ENCODE results near the gene UBA3.
A peak's percentile ranks its signal among the peaks of the same experiment; 100 is the strongest.

The UBA3 gene

DNA sequence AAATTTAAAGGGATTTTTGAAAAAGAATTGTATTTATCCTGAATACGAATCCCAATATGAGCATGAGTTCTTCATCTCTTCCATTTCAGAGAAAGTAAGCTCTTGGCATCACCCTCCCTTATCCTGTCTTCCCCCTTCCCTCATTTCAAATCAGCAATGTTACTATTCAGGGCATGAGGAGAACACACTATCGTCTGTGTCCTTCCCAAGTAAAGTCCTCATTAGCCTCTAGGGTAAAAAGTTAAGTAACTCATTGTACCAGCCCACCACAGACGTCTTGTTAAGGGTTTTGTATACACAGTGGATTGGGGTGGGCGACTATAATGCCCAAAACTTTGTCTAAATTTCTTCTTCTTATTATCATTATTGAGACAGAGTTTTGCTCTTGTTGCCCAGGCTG is 19.4 kb upstream of the UBA3 start:
- Histone ChIP-seq H3K4me3 (ENCODE audit: low read depth, low read length) (no peak overlapping the region), H3K27me3 (ENCODE audit: control insufficient read depth, insufficient read depth, low read length) (no peaks in the 10 kb centered on the region), H3K27ac (ENCODE audit: low read depth, low read length) (no peak overlapping the region), H3K4me1 (ENCODE audit: control insufficient read depth, insufficient read depth, low read length) (peaks cover 6% of the 10 kb centered on the region), H3K9me3 (ENCODE audit: control insufficient read depth, insufficient read depth, low read length) (no peaks in the 10 kb centered on the region), H3K36me3 (ENCODE audit: control insufficient read depth, insufficient read depth, low read length) (peaks cover 11% of the 10 kb centered on the region), H3K9ac (ENCODE audit: low read depth, low read length) (no peak overlapping the region)

DNA sequence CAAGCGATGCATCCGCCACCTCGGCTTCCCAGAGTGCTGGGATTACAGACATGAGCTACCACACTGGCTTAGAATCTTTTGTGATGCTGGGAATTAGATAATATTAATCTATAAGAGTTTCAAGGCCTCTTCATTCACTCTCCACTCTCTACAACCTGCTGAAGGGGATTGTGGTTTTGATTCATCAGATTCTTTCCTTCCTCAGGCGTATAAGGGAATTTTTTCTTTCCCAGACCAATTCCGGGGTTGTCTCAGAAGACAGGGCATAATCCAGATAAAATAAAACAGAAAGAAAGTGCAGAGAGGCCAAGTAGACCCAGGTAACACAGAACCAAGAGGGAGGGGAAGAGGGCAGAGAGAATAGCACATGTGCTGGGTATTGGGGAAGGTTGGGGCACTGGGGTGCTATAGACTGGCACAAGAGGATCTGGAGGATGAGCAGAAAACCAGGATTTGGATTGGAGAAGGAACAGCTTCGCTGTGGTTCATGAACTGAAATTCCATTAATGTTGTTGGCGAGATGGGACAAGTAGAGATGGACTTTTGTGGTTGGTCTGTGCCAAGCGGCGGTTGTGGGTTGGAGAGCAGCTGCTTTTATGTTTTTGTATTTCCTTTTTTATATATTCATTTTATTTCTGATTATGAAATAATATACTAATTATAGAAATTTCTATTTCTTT is 17.4 kb upstream of the UBA3 start:
- H3K4me1 ChIP-seq (ENCODE audit: control insufficient read depth, insufficient read depth, low read length): peaks cover 6% of the 10 kb centered on the region
- no peak overlapping the region for H3K4me3 ChIP-seq (ENCODE audit: low read depth, low read length)
- peaks cover under 1% of the 10 kb centered on the region; the same call in 1 of the 2 replicates for H3K36me3 ChIP-seq (ENCODE audit: control insufficient read depth, insufficient read depth, low read length)
- no peaks in the 10 kb centered on the region for H3K27me3 ChIP-seq (ENCODE audit: control insufficient read depth, insufficient read depth, low read length)
- H3K27ac ChIP-seq (ENCODE audit: low read depth, low read length): no peak overlapping the region
- H3K9me3 ChIP-seq (ENCODE audit: control insufficient read depth, insufficient read depth, low read length): no peaks in the 10 kb centered on the region
- no peak overlapping the region for H3K9ac ChIP-seq (ENCODE audit: low read depth, low read length)

DNA sequence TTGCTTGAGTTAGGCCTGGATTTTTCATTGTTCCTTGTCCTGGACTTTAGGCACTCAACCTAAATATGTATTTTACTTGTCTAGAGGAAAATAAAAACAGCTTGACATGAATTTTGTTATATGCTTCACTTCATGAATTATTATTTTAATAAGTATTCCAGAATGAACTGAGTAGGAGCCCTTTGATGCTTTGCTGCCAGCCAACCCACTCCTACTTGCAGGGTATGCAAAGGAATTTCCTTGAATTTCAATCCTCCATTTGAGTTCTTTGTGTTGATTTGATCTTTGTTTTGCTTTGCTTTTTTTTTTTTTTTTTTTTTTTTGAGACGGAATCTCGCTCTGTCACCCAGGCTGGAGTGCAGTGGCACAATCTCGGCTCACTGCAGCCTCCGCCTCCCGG is 16.1 kb upstream of the UBA3 start:
- Histone ChIP-seq H3K9me3 (ENCODE audit: control insufficient read depth, insufficient read depth, low read length) (no peaks in the 10 kb centered on the region), H3K4me3 (ENCODE audit: low read depth, low read length) (no peak overlapping the region), H3K9ac (ENCODE audit: low read depth, low read length) (no peak overlapping the region), H3K4me1 (ENCODE audit: control insufficient read depth, insufficient read depth, low read length) (peaks cover 15% of the 10 kb centered on the region), H3K36me3 (ENCODE audit: control insufficient read depth, insufficient read depth, low read length) (no peaks in the 10 kb centered on the region), H3K27ac (ENCODE audit: low read depth, low read length) (no peak overlapping the region), H3K27me3 (ENCODE audit: control insufficient read depth, insufficient read depth, low read length) (no peaks in the 10 kb centered on the region)

DNA sequence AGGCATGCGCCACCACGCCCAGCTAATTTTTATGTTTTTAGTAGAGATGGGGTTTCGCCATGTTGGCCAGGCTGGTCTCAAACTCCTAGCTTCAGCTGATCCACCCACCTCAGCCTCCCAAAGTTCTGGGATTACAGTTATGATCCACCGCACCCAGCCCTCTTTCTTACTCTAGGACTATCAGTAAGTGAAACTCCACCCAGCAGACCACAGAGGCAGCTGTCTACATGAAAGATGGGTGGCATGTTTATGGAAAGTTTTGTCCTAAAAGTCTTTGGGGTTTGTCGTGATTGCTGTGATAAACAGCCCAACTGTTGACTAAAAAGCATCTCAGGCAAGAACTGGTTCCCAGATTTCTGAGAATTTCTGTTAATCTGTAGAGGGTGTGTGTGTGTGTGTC is 15.5 kb upstream of the UBA3 start:
- Histone ChIP-seq H3K27ac (ENCODE audit: low read depth, low read length) (no peak overlapping the region), H3K36me3 (ENCODE audit: control insufficient read depth, insufficient read depth, low read length) (no peaks in the 10 kb centered on the region), H3K9me3 (ENCODE audit: control insufficient read depth, insufficient read depth, low read length) (no peaks in the 10 kb centered on the region), H3K4me3 (ENCODE audit: low read depth, low read length) (no peak overlapping the region), H3K27me3 (ENCODE audit: control insufficient read depth, insufficient read depth, low read length) (no peaks in the 10 kb centered on the region), H3K4me1 (ENCODE audit: control insufficient read depth, insufficient read depth, low read length) (peaks cover 15% of the 10 kb centered on the region), H3K9ac (ENCODE audit: low read depth, low read length) (no peak overlapping the region)

DNA sequence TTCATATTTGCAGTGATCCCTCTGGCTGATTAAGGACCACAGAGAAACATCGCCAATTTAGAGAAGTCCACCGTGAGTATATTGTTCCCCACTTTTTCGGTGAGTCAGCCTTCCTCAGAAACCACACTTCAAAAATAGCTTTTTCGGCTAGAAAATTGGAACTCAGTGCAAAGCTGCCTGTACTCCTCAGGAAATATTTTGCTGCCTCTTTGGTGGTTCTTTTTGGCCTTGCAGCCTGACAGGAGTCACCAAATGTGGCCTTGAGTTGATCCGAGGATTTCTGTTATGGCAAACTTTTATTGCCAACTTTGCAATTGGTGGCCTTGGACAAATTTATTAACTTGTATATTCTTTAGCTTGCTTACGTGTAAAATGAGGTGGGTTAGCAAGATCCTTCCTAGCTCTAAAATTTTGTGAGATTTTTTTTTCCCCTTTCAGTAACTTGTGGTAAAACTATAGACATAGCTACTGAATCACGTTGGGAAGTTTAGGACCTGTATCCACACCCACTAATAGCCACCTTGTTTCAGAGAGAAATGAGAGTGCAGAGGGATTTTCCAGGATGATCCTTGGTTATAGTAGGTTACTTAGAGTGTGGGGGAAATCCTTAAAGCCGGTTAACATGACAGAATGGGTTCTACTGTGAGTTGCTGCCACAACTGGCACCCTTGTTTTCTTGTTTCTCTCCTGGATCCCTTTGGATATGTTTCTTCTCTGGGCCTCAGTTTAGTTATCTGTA is 14.5 kb upstream of the UBA3 start:
- Histone ChIP-seq H3K4me1 (ENCODE audit: control insufficient read depth, insufficient read depth, low read length) (peaks cover 20% of the 10 kb centered on the region), H3K9me3 (ENCODE audit: control insufficient read depth, insufficient read depth, low read length) (no peaks in the 10 kb centered on the region), H3K9ac (ENCODE audit: low read depth, low read length) (no peak overlapping the region), H3K4me3 (ENCODE audit: low read depth, low read length) (no peak overlapping the region), H3K36me3 (ENCODE audit: control insufficient read depth, insufficient read depth, low read length) (no peaks in the 10 kb centered on the region), H3K27ac (ENCODE audit: low read depth, low read length) (no peak overlapping the region), H3K27me3 (ENCODE audit: control insufficient read depth, insufficient read depth, low read length) (no peaks in the 10 kb centered on the region)

DNA sequence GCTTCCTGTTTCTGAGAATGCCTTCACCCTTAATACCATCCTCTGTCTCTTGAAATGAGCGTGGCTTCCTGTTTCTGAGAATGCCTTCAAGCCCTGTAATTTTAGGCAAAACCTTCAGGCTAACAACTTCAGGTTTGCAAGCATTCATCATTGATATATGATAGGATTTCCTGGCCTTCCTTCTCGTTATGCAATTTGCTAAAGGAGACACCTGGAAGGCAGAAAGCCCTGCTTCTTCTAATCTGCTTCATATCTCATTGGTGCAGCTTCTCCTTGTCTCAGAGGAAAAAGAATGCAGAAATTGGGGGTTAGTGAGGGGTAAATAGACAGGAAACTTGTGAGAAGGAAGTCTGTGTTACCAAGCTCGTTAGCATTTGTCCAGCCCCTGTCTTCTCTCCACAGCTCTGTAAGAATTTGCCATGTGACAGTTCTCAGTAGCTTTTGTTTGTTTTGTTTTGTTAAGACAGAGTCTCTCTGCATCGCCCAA is 11.9 kb upstream of the UBA3 start:
- H3K4me1 ChIP-seq (ENCODE audit: control insufficient read depth, insufficient read depth, low read length): peaks cover 26% of the 10 kb centered on the region
- no peak overlapping the region for H3K4me3 ChIP-seq (ENCODE audit: low read depth, low read length)
- no peak overlapping the region for H3K9ac ChIP-seq (ENCODE audit: low read depth, low read length)
- H3K9me3 ChIP-seq (ENCODE audit: control insufficient read depth, insufficient read depth, low read length): no peaks in the 10 kb centered on the region
- no peaks in the 10 kb centered on the region for H3K36me3 ChIP-seq (ENCODE audit: control insufficient read depth, insufficient read depth, low read length)
- H3K27ac ChIP-seq (ENCODE audit: low read depth, low read length): peak overlapping the region; percentile 59
- H3K27me3 ChIP-seq (ENCODE audit: control insufficient read depth, insufficient read depth, low read length): no peaks in the 10 kb centered on the region

DNA sequence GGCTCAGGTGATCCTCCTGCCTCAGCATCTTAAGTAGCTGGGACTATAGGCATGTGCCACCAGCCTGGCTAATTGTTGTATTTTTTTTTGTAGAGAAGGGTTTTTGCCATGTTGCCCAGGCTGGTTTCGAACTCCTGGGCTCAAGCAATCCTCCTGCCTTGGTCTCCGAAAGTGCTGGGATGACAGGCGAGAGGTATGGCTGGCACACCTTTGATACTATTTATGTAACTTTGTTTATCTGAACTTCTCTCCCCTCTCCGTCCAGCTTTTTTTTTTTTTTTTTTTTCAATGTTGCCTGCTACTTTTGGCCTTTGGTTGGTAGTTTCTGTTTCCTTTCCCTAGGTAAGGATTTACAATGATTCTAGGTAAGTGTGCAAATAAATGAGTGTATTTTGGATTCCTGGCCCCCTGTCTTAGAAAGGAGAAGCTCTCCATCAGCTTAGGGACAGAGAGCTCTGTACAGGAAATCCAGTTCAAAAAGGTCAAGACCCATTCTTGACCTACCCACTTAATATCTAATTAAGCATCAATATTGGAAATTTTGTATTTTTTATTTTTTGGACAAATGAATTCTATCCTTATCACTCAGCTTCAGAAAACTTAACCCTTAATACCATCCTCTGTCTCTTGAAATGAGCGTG is 11.3 kb upstream of the UBA3 start:
- H3K4me3 ChIP-seq (ENCODE audit: low read depth, low read length): no peak overlapping the region
- no peak overlapping the region for H3K27ac ChIP-seq (ENCODE audit: low read depth, low read length)
- H3K9me3 ChIP-seq (ENCODE audit: control insufficient read depth, insufficient read depth, low read length): no peaks in the 10 kb centered on the region
- no peaks in the 10 kb centered on the region for H3K27me3 ChIP-seq (ENCODE audit: control insufficient read depth, insufficient read depth, low read length)
- peaks cover 26% of the 10 kb centered on the region for H3K4me1 ChIP-seq (ENCODE audit: control insufficient read depth, insufficient read depth, low read length)
- no peak overlapping the region for H3K9ac ChIP-seq (ENCODE audit: low read depth, low read length)
- no peaks in the 10 kb centered on the region for H3K36me3 ChIP-seq (ENCODE audit: control insufficient read depth, insufficient read depth, low read length)

DNA sequence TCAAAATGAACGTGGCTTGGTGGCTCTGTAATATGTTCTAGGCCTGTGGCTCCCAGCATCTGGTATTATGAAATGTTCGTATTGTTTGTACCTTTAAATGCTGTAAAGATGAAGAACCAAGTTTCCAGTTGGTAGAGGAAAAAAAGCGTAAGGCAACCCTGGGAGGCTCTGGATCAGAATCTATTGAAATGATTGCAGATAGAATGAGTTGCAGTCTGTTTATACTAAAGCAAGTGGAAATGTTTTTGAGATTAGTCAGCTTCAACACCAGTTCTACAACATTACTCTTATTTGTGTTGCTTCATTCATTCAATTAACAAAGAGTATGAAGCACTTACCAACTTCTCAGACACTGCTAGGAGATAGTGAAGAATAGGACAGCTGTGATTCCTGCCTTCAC is 9.9 kb upstream of the UBA3 start:
- no peaks in the 10 kb centered on the region for H3K36me3 ChIP-seq (ENCODE audit: control insufficient read depth, insufficient read depth, low read length)
- H3K9me3 ChIP-seq (ENCODE audit: control insufficient read depth, insufficient read depth, low read length): no peaks in the 10 kb centered on the region
- no peaks in the 10 kb centered on the region for H3K27me3 ChIP-seq (ENCODE audit: control insufficient read depth, insufficient read depth, low read length)
- no peak overlapping the region for H3K27ac ChIP-seq (ENCODE audit: low read depth, low read length)
- H3K9ac ChIP-seq (ENCODE audit: low read depth, low read length): no peak overlapping the region
- peaks cover 26% of the 10 kb centered on the region for H3K4me1 ChIP-seq (ENCODE audit: control insufficient read depth, insufficient read depth, low read length)
- no peak overlapping the region for H3K4me3 ChIP-seq (ENCODE audit: low read depth, low read length)

DNA sequence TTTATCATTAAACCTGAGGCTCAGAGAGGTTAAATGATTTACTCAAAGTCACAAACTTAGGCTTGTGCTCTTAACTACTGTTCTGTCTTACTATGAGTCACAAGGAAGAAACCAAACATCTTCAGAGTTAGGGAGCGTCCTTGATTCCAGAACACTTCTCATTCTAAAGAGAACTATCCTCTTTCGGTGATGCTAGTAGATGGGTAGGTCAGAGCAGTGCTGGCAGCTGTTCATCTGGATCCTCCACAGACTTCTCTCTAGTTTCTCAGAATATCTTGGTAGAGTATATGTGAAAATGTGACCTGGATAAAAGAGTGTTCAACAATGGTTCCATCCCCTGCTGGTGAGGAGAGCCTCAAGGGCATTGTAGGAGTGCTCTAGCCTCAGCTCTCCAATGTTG is 7.9 kb upstream of the UBA3 start:
- Histone ChIP-seq H3K27me3 (ENCODE audit: control insufficient read depth, insufficient read depth, low read length) (no peaks in the 10 kb centered on the region), H3K4me1 (ENCODE audit: control insufficient read depth, insufficient read depth, low read length) (peaks cover 34% of the 10 kb centered on the region), H3K27ac (ENCODE audit: low read depth, low read length) (no peak overlapping the region), H3K4me3 (ENCODE audit: low read depth, low read length) (no peak overlapping the region), H3K9me3 (ENCODE audit: control insufficient read depth, insufficient read depth, low read length) (no peaks in the 10 kb centered on the region), H3K36me3 (ENCODE audit: control insufficient read depth, insufficient read depth, low read length) (no peaks in the 10 kb centered on the region), H3K9ac (ENCODE audit: low read depth, low read length) (no peak overlapping the region)

DNA sequence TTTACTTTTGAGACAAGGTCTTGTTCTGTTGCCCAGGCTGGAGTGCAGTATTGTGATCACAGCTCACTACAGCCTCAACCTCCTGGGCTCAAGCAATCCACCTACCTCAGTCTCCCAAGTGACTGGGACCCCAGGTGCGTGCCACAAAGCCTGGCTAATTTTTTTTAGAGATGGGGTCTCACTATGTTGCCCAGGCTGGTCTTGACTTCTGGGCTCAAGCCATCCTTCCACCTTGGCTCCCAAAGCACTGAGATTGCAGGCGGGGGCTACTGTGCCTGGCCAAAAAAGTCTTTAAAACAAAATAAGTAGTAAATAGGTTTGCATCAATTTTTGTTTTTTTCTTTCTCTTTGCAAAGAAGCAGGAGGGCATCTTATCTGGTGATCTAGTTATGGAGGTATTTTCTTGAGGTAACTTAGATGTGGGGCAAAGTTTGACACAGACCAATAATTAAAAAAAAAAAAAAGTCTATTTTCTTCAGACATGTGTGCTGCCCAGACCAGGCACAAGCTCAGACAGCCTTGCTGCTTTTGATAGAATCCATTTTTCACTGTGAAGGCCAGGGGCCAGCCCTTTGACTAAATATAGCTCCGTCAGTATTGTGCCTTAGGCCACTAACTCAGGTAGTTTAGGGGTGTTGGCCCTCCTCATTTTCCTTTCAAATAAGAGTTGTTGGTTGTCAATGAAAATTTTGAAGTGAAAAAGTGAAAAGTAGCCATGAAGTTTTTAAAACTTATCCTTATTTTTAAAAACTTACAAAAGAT is 7.0 kb upstream of the UBA3 start:
- Histone ChIP-seq H3K4me3 (ENCODE audit: low read depth, low read length) (no peak overlapping the region), H3K9me3 (ENCODE audit: control insufficient read depth, insufficient read depth, low read length) (no peaks in the 10 kb centered on the region), H3K36me3 (ENCODE audit: control insufficient read depth, insufficient read depth, low read length) (no peaks in the 10 kb centered on the region), H3K4me1 (ENCODE audit: control insufficient read depth, insufficient read depth, low read length) (peaks cover 31% of the 10 kb centered on the region), H3K9ac (ENCODE audit: low read depth, low read length) (no peak overlapping the region), H3K27me3 (ENCODE audit: control insufficient read depth, insufficient read depth, low read length) (no peaks in the 10 kb centered on the region), H3K27ac (ENCODE audit: low read depth, low read length) (no peak overlapping the region)

All from HUES48 (cell line).